Karpas-422 (cell line): ENCODE measurements around the gene ELAC2. TPM values are rescaled to one million over a fixed set of nuclear protein-coding genes. Genes with fewer than 3 reads are reported as not detected.
"Not testable (repeated sequence)": the region's sequence is repeated elsewhere in the genome, so short reads cannot be mapped to it uniquely, and the experiment has no call there.

Source experiments
- DNase-seq: peaks from one replicate; pipeline ENCODE4 v3.0.0-alpha.2; 2015
- H2AFZ ChIP-seq: fragments of 200-600 bp; sonication (generic); 2 replicates; pipeline ENCODE4 v1.6.1; 2014; ENCODE audit warnings: antibody characterized with exemption, low read length, mixed read lengths
- H3K27ac ChIP-seq: fragments of 200-600 bp; sonication (generic); 2 replicates; pipeline ENCODE4 v1.5.1; 2014; ENCODE audit warnings: mild to moderate bottlenecking, low read length, moderate library complexity
- H3K27me3 ChIP-seq: fragments of 200-600 bp; sonication (generic); 2 replicates; pipeline ENCODE4 v1.6.1; 2014; ENCODE audit warnings: low read length, mixed read lengths
- H3K36me3 ChIP-seq: fragments of 200-600 bp; sonication (generic); 2 replicates; pipeline ENCODE4 v1.6.1; 2014; ENCODE audit warnings: low read length, mixed read lengths; ENCODE audit not compliant: insufficient read depth
- H3K4me1 ChIP-seq: fragments of 200-600 bp; sonication (generic); 2 replicates; pipeline ENCODE4 v1.6.1; 2014; ENCODE audit warnings: mild to moderate bottlenecking, low read length, mixed read lengths
- H3K4me2 ChIP-seq: fragments of 200-600 bp; sonication (generic); 2 replicates; pipeline ENCODE4 v1.6.1; 2014; ENCODE audit warnings: low read length, low read depth, mild to moderate bottlenecking; ENCODE audit not compliant: poor library complexity, severe bottlenecking
- H3K4me3 ChIP-seq: fragments of 200-600 bp; sonication (generic); 2 replicates; pipeline ENCODE4 v1.5.1; 2014; ENCODE audit warnings: mild to moderate bottlenecking, antibody characterized with exemption, low read length, mixed read lengths
- H3K79me2 ChIP-seq: fragments of 200-600 bp; sonication (generic); 2 replicates; pipeline ENCODE4 v1.6.1; 2014; ENCODE audit warnings: mild to moderate bottlenecking, low read length, mixed read lengths
- H3K9ac ChIP-seq: fragments of 200-600 bp; sonication (generic); 2 replicates; pipeline ENCODE4 v1.6.0; 2014; ENCODE audit warnings: low read length
- H3K9me2 ChIP-seq: fragments of 200-600 bp; sonication (generic), shearing (Covaris generic); replicated peaks from 2 replicates; pipeline ENCODE4 v1.6.0; 2014; ENCODE audit warnings: mild to moderate bottlenecking, low read length, moderate library complexity; ENCODE audit not compliant: insufficient read depth
- H3K9me3 ChIP-seq: fragments of 300-700, 200-600 bp; sonication (generic); 2 replicates; pipeline ENCODE4 v1.6.1; 2014; ENCODE audit warnings: low read length, mixed read lengths
- H4K20me1 ChIP-seq: fragments of 200-600 bp; sonication (generic); 2 replicates; pipeline ENCODE4 v1.6.1; 2014; ENCODE audit warnings: mild to moderate bottlenecking, antibody characterized with exemption, low read length, low read depth; ENCODE audit not compliant: insufficient read depth
- total RNA-seq: library from RNA; depleted of rRNA; stranded (reverse); fragments of >200 nt; shearing (Covaris generic); gene quantifications from 2 replicates; pipeline ENCODE4 v1.2.3, GENCODE V29; 2014; ENCODE audit warnings: low replicate concordance

The ELAC2 gene
- total RNA-seq, 1 experiment from 2014 or later = 126 TPM

DNA sequence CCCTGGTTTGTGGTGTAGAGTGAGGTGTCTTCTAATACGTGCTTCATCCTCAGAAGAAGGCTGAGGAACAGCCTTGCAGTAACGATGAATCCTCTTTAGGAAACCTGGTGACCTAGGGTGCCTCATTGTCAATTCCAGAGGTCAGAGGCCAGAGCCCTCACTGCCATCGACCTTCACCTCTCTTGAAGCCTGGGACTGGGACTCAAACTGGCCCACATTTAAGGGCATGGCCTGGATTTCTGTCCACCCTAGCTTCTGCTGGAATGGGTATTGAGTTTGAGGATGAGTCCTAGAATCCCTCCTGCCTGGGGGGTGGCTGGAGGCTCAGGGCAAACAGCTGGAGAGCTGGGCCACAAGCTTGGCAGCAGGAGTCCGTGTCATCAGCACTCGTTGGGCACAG, 38.6 kb downstream of the ELAC2 start:
- no peaks in the 10 kb centered on the region for H3K79me2 ChIP-seq
- peaks cover 5% of the 10 kb centered on the region for H3K4me1 ChIP-seq
- H3K36me3 ChIP-seq = no peaks in the 10 kb centered on the region; the same call in 1 of the 2 replicates
- no peaks in the 10 kb centered on the region for H3K27me3 ChIP-seq
- DNase-seq = no peak
- H3K9me3 ChIP-seq = no peaks in the 10 kb centered on the region
- no peak overlapping the region for H3K4me2 ChIP-seq
- H3K27ac ChIP-seq = no peak overlapping the region
- no peak overlapping the region for H2AFZ ChIP-seq
- H3K9me2 ChIP-seq = no peaks in the 10 kb centered on the region
- H3K4me3 ChIP-seq = no peak overlapping the region
- H3K9ac ChIP-seq = no peak overlapping the region
- H4K20me1 ChIP-seq = no peaks in the 10 kb centered on the region

DNA sequence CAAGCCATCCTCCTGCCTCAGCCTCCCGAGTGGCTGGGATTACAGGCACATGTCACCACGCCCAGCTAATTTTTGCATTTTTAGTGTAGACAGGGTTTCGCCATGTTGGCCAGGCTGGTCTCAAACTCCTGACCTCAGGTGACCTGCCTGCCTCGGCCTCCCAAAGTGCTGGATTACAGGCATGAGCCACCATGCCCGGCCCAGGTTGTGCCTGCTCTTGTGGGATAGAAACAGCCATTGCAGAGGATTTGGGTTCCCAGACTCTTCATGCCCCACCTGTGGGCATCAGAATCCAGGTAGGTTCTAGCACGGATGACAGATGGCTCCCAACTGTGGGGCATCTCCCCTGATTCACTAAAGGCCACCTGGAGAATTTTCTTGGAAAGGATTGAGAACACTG, 39.0 kb downstream of the ELAC2 start:
- H4K20me1 ChIP-seq, H3K4me3 ChIP-seq, H3K36me3 ChIP-seq, H3K27ac ChIP-seq, H3K27me3 ChIP-seq, H3K9me3 ChIP-seq, H2AFZ ChIP-seq, H3K9ac ChIP-seq, H3K9me2 ChIP-seq, H3K4me1 ChIP-seq, H3K4me2 ChIP-seq, DNase-seq, H3K79me2 ChIP-seq: not testable (repeated sequence)

DNA sequence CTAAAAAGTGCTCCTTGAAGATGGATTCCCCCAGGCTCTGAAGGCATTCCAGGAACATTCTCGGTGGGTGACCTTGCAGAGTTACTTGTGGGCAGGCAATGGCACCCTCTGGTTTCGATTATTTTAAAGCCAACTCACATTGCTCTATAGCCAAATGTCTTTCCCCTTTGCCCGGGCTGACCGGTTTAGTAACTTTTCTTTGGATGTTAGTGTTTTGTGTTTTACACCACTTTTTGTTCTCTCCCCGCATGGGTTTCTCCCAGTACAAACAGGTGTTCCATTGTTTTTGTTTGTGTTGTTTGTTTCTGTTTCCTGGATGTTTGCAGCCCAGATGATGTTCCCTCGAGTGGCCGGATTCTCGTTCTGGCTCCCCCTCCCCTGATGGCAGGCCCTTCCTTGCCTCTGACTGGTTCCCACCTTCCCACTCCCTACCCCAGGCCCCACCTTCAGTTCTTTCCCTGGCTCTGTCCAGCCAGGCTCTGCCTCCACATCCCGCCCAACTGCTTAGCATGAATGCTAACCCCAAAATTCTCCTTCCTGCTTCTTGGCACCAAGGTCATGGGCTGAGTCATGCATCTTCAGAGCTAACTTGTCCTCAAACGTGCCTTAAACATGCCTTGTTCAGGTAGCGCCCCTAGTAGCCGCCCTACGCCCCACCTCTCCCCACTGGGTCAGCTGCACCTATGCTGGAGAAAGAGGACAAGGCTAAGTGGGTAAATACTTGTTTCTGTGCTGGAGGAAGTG, 40.6 kb downstream of the ELAC2 start:
- Histone ChIP-seq H3K27ac (no peak overlapping the region), H3K9me2 (no peaks in the 10 kb centered on the region), H3K36me3 (no peaks in the 10 kb centered on the region; the same call in 1 of the 2 replicates), H3K9me3 (no peaks in the 10 kb centered on the region), H3K27me3 (no peaks in the 10 kb centered on the region), H3K4me1 (no peaks in the 10 kb centered on the region), H3K9ac (no peak overlapping the region), H3K4me3 (no peak overlapping the region), H4K20me1 (no peaks in the 10 kb centered on the region), H3K79me2 (no peaks in the 10 kb centered on the region), H3K4me2 (no peak overlapping the region), H2AFZ (no peak overlapping the region)
- no peak for DNase-seq

DNA sequence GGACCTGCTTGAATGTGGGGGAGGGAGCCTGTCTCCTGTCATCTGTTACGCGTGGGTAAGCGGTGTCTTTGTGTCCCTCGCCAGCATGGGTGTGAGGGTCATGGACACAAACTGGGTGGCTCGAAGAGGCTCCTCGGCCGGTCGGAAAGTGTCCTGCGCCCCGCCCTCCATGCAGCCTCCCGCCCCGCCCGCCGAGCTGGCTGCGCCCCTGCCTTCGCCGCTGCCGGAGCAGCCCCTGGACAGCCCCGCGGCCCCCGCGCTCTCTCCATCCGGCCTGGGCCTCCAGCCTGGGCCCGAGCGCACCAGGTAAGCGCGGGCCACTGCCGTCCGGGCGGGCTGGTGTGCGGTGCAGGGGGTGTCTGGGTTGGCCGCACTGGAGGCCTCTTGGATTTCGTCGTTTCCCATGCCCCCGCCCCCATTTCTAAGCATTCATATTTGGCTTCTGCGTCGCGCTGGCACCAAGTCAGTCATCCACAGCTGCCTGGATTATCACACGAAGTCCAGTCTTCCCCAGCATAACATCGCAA, 43.8 kb downstream of the ELAC2 start:
- Histone ChIP-seq H3K4me2 (no peak overlapping the region), H4K20me1 (no peaks in the 10 kb centered on the region), H2AFZ (no peak overlapping the region), H3K36me3 (no peaks in the 10 kb centered on the region), H3K27ac (no peak overlapping the region), H3K9me3 (no peaks in the 10 kb centered on the region), H3K9me2 (no peaks in the 10 kb centered on the region), H3K9ac (no peak overlapping the region), H3K4me3 (no peak overlapping the region), H3K79me2 (no peaks in the 10 kb centered on the region), H3K4me1 (peaks cover 9% of the 10 kb centered on the region), H3K27me3 (no peaks in the 10 kb centered on the region)
- no peak for DNase-seq

DNA sequence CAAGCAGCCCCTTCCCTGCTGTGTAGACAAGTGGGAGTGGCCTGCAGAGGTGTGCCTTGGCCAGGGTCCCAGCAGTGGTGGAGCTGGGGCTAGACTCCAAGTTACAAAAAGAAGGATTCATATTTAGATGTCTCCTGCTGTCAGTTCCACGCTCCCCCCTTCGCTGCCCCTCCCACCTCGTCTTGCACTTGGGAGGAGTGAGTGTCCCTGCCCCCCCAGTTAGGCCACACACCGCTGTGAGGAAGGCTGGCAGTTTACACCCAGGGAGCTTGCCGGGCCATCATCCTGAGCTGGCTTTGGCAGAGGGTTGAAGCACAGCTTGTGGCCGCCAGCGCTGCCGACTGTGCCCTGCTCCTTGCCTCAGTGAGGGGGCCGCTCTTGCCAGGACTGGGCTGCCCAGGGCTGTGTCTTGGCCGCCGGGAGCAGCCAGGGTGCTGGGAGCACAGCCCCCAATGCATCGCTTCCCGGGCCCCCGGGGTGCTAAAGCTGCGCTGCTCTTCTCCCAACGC, 44.3 kb downstream of the ELAC2 start:
- Histone ChIP-seq H3K9me3 (no peaks in the 10 kb centered on the region), H3K9ac (no peak overlapping the region), H3K4me3 (no peak overlapping the region), H3K4me1 (peaks cover 9% of the 10 kb centered on the region), H3K27me3 (no peaks in the 10 kb centered on the region), H3K79me2 (no peaks in the 10 kb centered on the region), H3K36me3 (no peaks in the 10 kb centered on the region), H3K9me2 (no peaks in the 10 kb centered on the region), H3K27ac (no peak overlapping the region), H2AFZ (no peak overlapping the region), H3K4me2 (no peak overlapping the region), H4K20me1 (no peaks in the 10 kb centered on the region)
- DNase-seq = no peak

DNA sequence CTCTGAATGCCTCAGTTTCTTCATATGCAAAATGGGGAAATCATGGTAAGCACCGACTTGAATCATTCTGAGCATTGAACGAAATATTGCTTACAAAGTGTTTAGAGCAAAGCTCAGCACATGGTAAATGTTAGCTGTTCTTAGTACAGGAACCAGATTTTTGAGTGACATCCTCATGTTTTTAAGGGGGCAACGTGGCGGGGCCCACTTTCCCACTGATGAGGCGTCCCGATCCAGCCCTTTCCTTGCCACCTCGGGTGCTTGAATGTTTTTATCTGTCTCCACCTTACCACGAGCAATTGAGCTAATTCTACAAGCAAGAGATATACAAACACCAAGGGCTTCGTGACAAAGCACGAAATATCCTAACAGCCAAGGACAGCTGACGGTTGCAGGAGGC, 49.9 kb downstream of the ELAC2 start:
- Histone ChIP-seq H3K27me3 (no peaks in the 10 kb centered on the region), H3K27ac (no peak overlapping the region), H4K20me1 (no peaks in the 10 kb centered on the region), H3K4me3 (no peak overlapping the region), H3K36me3 (0 out of 2 replicates have a peak, but pooled peaks cover 5% of the 10 kb centered on the region), H3K9me3 (no peaks in the 10 kb centered on the region), H3K9ac (no peak overlapping the region), H3K9me2 (no peaks in the 10 kb centered on the region), H3K4me2 (no peak overlapping the region), H2AFZ (no peak overlapping the region), H3K4me1 (peaks cover 19% of the 10 kb centered on the region), H3K79me2 (no peaks in the 10 kb centered on the region)
- DNase-seq = no peak

DNA sequence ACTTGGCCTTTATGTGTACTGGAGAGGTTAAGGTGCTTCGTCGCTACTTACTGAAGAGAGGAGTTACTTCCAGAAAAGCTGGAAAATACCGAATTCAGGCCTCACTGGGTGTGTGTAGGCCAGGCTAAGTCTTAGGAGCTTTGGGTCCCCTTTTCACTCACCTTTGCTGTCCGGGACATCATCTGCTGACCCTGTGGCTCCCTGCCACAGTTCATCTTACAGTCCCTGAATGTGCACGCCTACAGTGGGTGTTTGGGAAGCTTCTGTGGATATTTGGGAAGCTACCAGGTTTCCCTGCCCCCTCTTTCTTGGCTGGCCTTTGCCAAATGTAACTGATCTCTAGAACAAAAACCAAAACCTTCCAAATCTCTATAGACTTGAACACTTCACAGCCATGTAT, 51.4 kb downstream of the ELAC2 start:
- no peak overlapping the region for H2AFZ ChIP-seq
- H3K4me3 ChIP-seq = no peak overlapping the region
- no peaks in the 10 kb centered on the region for H3K9me2 ChIP-seq
- no peaks in the 10 kb centered on the region for H3K79me2 ChIP-seq
- H3K9ac ChIP-seq = no peak overlapping the region
- H3K36me3 ChIP-seq = peaks cover 12% of the 10 kb centered on the region; the same call in 1 of the 2 replicates
- H3K9me3 ChIP-seq = no peaks in the 10 kb centered on the region
- peaks cover 22% of the 10 kb centered on the region for H3K4me1 ChIP-seq
- H4K20me1 ChIP-seq = no peaks in the 10 kb centered on the region
- DNase-seq = no peak
- no peak overlapping the region for H3K27ac ChIP-seq
- H3K27me3 ChIP-seq = no peaks in the 10 kb centered on the region
- H3K4me2 ChIP-seq = no peak overlapping the region

DNA sequence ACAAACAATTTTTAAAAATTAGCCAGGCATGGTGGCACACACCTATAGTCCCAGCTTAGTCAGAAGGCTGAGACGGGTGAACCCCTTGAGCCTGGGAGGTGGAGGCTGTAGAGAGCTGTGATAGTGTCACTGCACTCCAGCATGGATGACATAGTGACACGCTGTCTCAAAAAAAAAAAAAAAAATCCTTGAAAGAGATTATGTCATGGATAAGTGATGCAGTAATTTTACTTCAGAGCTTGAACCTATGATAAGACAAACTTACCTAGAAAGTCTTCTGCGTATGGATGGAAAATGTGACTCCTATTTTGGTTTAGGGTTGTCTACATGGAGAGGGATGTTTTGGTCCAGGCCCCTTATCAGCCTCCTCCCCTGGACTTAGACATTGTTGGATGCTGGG, 51.8 kb downstream of the ELAC2 start:
- Histone ChIP-seq H3K4me2 (no peak overlapping the region), H3K79me2 (no peaks in the 10 kb centered on the region), H3K4me1 (peaks cover 23% of the 10 kb centered on the region), H3K36me3 (peaks cover 15% of the 10 kb centered on the region; the same call in 1 of the 2 replicates), H3K27ac (no peak overlapping the region), H2AFZ (no peak overlapping the region), H3K9me3 (no peaks in the 10 kb centered on the region), H3K27me3 (no peaks in the 10 kb centered on the region), H3K4me3 (no peak overlapping the region), H3K9me2 (no peaks in the 10 kb centered on the region), H3K9ac (no peak overlapping the region), H4K20me1 (no peaks in the 10 kb centered on the region)
- DNase-seq = no peak
